CMK (cell line): ENCODE results near the gene PIAS4.

Source experiments
- DNase-seq: peaks from one replicate; pipeline ENCODE4 v3.0.0-alpha.2; 2010; ENCODE audit warnings: low read depth

Gene PIAS4

DNA sequence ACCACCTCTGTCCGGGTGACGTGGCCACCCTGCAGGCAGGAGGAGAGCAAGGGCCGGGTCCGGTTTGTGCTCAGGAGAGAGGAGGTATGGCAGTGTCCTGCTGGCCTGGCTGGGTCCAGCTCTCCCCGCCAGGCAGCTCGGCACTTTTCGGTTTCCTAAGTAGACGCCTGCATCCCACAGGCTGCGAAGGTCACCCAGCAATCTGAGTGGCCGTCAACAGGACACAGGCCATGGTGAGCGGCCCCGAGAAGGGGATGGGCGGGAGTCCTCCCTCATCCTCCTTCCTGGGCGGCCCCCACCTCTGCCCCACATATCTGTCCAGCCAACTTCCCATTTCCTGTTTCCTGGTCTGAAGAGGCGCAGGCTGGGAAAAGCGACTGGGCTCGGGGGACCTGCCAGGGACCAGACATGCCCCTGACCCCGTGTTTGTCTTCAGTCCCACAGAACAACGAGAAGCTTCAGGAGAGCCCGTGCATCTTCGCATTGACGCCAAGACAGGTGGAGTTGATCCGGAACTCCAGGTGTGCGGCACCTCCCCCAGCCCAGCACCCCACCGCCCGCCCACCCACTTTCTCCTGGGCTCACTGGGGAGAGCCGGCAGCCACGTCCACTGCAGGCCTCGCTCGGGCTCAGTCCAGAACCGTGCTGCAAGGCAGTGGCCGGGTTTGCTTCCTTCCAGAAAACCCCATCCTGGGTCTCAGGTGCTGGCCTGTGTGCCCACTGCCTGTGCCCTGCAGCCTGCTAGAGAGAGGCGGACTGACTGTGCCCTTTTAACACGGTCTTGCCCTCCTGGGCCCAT lies 16.3 kb downstream of the PIAS4 start:
- no peak for DNase-seq

DNA sequence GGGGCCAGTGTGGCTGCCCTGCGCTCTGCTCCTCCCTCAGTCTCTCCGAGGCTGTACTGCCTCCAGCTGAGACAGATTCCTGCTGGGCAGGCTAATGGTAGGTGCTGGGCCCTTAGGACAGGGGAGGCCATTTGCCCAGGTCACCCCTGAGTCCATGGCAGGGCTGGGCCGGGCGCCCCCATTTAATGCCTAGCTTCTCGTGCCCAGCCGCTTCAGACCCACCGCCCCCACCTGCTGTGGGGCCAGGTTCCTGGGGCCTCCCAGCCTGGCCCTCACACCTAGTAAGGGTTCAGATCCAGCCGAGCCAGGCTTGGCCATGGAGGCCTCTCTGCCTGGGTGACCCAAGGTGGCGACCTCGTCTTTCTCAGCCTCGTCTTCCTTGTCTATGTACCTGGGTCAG lies 17.8 kb downstream of the PIAS4 start:
- no peak for DNase-seq

DNA sequence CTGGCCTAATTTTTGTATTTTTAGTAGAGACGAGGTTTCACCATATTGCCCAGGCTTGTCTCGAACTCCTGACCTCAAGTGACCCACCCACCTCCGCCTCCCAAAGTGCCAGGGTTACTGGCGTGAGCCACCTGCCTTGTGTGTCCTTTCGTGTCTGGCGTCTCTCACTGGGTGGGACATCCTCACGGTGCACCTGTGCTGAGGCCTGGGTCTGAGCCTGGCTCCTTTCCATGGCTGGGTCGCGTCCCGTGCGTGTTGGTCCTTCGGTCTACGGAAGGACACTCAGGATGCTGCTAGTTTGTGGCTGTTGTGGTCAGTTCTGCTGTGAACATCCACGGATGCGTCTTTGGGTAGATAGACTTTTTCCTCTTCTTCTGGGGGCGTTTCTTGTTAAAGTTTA lies 19.6 kb downstream of the PIAS4 start:
- no peak for DNase-seq

DNA sequence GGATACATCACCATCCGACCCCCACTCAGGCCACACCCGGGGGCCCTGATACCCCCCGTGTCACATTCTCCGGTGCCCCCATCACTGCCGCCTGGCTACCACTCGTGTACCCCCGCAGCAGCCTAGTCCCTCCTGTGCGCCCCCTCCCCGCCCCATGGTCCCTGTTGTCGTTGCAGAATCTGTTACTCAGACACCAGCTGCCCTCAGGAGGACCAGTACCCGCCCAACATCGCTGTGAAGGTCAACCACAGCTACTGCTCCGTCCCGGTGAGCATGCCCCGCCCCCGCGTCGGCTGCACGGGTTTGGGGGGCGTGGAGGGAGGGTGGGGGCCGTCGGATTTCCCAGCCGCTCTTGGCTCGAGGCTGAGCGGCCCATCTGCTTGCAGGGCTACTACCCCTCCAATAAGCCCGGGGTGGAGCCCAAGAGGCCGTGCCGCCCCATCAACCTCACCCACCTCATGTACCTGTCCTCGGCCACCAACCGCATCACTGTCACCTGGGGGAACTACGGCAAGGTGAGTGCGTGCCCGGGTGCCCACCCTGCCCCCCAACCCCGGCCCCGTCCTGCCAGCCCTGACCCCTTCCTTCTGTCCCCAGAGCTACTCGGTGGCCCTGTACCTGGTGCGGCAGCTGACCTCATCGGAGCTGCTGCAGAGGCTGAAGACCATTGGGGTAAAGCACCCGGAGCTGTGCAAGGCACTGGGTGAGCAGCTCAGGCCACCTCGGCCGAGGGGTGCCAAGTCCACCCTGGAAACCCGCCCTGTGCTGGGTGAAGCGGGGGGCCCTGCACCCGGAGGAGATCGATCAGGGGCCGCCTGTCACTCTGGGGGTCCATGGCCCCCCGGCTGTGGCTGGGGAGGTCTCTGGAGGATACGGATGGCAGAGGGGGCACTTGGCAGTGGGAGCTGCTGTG lies 21.1 kb downstream of the PIAS4 start:
- no peak for DNase-seq

DNA sequence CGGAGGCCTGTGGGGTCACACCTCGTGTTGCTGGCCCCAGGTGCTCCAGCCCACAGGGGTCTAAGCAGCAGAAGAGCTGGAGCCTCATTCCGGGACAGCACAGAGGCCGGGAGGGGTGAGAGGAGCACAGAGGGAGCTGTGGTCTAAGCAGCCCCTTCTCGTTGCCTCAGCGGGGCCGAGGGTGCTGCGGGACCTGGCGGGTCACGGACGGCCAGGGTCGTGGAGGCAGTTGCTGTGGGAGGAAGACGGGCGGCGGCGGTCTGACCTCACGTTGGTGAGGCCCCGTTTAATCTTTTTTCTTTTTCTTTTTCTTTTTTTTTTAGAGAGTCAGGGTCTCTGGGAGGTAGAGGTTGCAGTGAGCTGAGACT lies 21.7 kb downstream of the PIAS4 start:
- no peak for DNase-seq

DNA sequence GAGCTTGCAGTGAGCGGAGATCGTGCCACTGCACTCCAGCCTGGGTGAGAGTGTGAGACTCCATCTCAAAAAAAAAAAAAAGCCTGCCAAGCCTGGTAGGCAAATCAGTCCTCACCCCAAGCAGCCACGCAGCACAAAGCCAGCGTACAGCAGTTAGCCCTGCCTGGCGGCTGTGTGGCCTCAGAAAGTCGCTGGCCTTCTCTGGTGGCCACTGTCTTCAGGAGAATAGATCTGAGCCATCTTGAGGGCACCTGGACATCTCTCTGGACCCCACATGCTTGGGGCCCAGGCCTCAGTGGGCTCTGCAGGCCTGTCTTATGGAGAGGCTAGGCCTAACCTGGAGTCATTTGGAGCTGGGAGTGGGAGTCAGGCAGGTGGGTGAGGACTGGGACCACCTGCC lies 23.0 kb downstream of the PIAS4 start:
- no peak for DNase-seq

DNA sequence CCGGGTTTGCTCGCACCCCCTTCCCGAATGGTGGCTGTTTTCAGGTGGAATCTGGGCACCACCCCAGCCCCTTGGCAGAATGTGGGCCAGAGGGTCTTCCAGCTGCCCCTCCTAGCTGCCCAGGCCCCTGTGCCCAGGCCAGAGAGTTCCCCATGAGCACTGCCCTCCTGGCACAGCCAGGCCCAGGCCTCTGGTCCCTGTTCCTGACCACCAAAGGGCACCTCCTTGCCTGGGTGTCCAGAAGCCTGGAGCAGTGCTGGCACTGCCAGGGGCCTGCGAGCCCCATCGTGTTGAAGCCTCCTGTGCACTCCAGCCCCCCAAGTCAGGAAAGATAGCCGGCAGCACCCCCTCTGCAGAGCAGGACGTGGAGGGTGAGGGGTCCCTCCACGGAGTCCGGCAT lies 23.4 kb downstream of the PIAS4 start:
- no peak for DNase-seq

DNA sequence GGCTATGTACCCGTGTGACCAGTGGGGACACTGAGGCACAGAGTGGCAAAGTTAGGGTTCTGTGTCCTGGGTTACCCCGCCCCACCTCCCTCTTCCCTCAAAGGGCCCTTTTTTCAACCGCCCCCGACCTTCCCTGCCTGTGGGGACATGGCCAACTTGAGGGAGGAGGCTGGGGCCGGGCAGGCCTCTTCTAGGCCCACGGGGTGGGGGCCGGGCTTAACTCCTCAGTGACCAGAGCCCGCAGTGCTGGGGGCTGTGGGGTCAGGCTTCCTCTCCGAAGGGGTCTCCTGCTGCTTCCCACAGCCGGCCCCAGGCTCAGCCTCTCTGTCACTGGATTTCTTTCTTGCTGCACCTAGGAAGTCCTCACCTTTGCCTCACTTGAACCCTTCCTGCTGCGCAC lies 23.9 kb downstream of the PIAS4 start:
- no peak for DNase-seq

DNA sequence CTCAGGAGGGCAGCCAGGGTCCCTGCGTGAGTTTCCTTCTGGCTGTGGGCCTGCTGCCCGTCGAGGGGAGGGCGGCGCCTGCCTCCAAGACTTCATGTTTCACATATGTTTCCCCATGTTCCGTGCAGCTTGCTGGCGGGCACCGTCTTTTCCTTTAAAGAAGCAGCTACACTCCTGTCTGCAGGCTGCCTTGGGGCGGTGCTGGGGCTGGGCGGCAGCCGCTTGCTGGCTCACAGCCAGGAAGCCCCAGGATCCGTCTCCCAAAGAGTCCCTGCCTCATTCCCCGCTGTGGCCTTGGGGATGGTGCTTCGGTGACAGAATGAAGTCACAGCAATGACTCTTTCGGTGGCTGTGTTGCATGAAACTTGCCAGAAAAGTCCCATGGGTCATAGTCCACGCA lies 24.9 kb downstream of the PIAS4 start:
- DNase-seq = no peak

DNA sequence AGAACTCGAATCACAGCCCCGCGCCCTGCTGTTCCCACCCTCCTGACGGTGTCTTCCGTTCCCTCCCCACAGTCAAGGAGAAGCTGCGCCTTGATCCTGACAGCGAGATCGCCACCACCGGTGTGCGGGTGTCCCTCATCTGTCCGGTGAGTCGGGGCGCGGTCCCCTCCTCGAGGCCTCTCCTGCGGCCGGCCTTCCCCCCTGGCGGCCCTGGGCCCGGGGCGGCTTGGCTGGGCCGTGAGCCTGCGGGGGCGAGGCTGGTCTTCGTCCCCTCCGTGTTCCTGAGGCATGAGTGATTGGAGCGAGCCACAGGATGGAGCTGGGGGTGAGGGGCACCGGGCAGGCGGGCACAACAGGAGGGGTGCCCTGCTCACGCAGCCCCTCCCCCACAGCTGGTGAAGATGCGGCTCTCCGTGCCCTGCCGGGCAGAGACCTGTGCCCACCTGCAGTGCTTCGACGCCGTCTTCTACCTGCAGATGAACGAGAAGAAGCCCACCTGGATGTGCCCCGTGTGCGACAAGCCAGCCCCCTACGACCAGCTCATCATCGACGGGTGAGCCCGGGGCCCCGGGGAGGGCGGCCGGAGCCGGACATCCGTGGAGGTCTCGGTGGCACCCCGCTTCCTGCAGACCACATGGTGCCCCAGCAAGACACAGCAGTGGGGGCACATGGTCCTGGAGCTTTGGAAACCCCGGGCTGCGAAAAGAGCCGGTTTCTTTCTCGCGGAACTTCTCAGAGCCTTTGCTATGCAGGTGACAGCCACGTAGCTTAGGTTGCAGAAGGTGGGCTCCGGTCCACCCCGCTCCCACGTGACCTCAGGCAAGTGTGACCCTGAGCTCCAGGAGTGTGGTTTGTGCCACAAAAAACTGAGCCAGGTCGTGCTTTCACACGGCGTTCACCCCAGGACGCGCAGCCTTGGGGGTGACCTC lies 25.8 kb downstream of the PIAS4 start:
- DNase-seq = no peak

DNA sequence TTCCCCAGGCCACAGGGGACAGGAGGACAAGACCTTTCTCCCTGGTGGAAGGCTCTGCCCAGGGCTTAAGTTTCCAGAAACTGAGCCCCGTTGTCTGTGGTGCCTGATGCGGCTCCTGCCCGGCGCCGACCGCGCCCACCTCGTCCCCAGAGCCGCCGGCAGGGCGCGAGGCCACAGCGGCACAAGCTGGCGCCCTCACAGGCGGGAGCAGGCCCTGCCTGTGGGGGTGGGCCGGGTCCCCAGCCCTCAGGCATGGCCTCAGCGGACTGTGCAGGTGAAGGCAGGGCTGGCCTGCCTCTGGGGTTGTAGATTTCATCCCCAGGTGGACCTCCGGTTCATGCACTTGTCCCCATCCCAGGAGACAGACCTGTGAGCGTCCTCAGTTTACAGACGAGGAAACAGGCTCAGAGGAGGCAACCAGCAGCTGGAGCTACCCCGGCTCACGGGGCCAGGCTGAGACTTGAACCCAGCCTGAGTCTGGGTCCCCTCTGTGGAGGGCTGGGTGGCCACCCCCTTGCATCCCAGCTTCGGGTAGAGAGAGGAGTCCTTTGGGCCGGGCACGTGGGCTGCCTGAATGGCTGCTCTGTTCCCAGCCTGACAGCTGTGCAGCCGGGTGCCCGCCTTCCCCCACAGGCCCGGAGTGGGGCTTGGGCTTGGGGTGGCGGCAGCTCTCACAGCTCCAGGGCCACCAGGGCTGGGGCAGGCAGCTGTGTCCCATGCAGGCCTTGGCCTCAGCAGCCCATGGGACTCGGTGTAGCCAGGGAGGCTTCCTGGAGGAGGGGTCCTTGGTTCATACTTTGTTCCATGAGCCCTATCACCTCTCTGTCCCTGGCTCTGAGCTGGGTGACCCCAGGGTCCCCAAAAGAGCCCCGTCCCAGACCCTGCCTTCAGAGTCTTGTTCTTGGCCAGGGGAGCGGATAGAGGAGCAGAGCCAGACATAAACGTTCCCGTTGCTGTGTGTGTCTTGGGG lies 26.8 kb downstream of the PIAS4 start:
- DNase-seq = no peak

DNA sequence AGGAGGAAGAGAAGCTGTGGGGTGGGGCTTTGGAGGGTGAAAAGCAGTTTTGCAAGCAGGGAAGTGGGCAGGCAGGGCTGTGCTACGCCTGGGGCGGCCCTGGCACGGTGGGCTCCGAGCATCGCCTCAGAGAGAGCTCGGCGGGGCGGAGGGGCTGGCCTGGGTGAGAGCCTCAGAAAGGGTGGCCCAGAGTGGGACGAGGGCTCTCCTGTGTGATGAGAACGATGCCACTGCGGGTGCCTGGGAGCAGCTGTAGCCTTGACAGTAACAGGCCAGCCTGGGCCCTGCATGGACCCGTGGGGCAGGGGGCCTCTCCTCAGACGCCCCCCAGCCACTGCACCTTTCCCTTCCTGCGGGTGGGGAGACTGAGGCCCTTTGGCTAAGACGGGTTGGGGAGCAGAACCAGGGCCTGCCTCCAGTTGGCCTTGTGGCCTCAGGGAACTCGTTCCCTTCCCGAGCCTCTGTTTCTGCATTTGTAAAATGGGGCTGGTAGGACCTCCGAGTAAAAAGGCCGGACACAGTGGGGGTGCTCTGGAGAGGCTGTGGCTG lies 27.6 kb downstream of the PIAS4 start:
- DNase-seq = no peak

DNA sequence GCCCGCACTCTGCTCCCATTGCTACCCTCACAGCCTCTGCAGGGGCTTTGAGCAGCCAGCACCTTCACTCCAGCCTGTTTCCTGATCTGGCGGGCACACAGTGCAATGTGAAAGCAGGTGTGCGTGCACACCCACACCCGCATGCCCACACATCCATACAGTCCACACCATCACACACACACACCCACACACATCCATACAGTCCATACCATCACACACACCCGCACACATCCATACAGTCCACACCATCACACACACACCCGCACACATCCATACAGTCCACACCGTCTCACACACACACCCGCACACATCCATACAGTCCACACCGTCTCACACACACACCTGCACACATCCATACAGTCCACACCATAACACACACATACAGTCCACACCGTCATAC lies 28.0 kb downstream of the PIAS4 start:
- DNase-seq = no peak

DNA sequence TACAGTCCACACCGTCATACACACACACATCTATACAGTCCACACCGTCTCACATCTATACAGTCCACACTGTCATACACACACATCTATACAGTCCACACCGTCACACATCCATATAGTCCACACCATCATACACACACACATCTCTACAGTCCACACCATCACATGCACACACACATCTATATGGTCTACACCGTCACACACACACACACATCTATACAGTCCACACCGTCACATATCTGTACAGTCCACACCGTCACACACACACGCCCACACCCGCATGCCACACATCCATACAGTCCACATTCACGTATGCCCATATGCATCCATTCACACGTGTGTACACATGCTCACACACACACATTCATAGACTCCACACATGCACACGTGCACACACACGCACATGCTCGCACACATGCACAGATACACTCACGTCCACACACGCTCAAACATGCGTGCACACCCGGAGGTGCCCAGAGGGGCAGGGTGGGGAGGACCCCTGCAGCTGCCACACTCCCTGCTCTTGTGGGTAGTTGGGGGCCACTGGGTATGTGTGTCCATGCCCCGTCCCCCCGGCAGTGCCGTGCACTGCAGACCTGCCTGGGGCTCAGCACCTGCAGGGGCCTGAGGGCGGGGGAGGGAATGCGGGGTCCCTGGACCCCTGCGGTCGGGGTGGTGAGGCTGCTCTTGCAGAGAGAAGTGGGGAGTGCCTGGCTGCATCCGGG lies 29.2 kb downstream of the PIAS4 start:
- no peak for DNase-seq

DNA sequence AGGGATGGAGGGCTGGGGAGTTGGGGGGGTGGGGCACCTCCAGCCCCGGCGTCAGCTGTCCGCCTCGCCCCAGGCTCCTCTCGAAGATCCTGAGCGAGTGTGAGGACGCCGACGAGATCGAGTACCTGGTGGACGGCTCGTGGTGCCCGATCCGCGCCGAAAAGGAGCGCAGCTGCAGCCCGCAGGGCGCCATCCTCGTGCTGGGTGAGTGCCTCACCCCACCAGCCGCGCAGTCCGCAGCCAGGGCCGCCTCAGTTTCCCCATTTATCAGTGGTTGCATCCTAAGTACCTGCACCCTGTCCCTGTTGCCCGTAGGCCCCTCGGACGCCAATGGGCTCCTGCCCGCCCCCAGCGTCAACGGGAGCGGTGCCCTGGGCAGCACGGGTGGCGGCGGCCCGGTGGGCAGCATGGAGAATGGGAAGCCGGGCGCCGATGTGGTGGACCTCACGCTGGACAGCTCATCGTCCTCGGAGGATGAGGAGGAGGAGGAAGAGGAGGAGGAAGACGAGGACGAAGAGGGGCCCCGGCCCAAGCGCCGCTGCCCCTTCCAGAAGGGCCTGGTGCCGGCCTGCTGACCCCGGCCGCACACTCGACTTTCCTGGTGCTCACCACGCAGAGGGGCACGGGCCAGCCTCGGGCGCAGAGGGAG lies 29.9 kb downstream of the PIAS4 start:
- no peak for DNase-seq

DNA sequence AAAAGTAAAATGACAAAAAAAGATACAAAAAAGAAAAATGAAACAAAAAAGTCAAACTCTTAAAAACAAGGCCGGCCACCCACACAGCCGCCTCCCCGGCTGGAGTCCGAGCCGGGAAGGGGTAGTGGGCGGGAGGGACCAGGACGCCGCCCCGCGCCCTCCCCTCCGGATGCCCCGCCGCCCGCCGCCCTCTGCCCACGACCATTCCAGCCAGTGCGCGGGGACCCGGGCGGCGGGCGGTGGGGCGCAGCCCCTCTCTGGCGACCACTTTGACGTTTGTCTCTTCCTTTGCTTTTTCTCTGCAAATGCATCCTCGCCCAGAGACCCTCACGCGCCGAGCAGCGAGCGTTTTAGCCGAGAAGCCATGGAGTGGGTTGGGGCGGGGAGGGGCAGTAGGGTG lies 30.5 kb downstream of the PIAS4 start:
- DNase-seq = no peak

DNA sequence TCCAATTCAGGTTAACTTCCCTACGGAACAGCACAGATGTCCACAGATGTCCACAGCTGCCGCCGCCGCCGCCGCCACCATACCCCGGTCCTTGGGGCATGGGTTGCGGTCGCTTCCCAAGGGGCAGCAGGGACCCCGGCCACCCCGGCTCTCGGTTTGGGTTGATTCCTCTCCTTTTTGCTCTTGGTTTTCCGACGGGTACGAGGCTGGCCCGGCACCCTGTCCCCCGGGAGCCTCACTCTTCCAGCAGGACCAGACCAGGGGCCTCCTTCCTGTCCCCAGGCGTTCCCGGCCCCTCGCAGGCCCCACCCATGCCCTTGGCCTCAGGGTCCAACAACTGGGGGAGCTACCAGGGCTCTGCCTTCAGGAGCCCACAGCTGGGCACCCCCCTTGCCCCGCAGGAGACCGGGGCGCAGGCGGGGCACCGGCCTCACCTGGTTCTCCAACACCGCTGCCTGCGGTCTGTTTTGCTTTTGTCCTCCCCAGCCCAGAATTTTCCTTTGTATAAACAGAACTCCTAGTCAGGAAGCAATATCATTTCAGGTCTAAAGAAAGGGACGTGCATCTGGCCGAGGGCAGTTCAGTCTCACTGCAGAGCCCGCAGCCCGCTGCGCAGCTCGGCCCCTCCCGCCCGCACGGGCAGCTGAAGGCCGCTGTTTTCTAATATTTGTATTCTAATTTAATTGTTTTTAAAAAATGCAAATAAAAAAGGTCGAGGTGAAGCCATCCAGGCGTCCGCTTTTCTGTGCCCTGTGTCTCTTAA lies 31.3 kb downstream of the PIAS4 start:
- DNase-seq = no peak

DNA sequence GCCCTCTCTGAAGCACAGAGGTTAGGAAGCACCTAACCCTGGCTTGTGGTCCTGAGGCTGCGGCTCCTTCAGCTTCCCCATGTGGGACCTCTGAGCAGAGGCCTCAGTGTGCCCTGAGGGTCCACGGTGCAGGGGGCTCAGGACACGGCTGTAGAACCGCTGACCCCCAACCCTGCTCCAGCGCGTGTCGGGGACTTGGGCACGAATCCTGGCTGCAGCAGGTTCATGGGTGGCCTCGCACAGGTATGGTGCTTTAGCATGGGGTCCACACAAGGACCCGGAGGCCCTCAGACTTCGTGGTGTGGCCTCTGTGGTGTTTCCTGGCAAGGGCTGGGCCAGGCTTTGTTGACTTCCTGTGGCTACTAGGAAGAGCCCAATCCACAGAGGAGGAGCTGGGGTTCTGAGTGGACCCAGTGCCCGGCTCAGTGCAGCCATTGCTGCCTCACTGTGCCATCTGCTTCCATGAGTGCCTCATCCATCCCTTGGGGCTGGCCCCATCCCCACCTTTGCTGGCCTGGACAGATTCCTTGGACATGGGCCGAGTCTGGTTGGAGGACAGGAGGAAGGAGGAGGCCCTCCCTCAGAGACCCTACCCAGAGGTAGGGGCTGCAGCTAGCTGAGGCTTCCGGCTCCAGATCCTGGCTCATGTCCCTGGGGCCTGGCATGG lies 34.7 kb downstream of the PIAS4 start:
- DNase-seq = no peak
